WI38 (cell line): ENCODE measurements around the gene PDXK.

Experiments used
- H3K4me3 ChIP-seq: 2 replicates; pipeline ENCODE4 v1.5.1; 2011; ENCODE audit warnings: low read depth, mild to moderate bottlenecking, control low read depth, low read length
- TF ChIP-seq, protein P1 (sequence below): IDR thresholded peaks from 2 replicates; pipeline ENCODE4 v1.5.1; 2012; ENCODE audit warnings: low read depth, mild to moderate bottlenecking, control low read depth, low read length

Gene PDXK

GRCh38 chr21:43778469-43779335, 59.8 kb downstream of the PDXK start:
- no peak overlapping the region for H3K4me3 ChIP-seq
- TF ChIP-seq, protein P1, sequence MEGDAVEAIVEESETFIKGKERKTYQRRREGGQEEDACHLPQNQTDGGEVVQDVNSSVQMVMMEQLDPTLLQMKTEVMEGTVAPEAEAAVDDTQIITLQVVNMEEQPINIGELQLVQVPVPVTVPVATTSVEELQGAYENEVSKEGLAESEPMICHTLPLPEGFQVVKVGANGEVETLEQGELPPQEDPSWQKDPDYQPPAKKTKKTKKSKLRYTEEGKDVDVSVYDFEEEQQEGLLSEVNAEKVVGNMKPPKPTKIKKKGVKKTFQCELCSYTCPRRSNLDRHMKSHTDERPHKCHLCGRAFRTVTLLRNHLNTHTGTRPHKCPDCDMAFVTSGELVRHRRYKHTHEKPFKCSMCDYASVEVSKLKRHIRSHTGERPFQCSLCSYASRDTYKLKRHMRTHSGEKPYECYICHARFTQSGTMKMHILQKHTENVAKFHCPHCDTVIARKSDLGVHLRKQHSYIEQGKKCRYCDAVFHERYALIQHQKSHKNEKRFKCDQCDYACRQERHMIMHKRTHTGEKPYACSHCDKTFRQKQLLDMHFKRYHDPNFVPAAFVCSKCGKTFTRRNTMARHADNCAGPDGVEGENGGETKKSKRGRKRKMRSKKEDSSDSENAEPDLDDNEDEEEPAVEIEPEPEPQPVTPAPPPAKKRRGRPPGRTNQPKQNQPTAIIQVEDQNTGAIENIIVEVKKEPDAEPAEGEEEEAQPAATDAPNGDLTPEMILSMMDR: no peak

DNA sequence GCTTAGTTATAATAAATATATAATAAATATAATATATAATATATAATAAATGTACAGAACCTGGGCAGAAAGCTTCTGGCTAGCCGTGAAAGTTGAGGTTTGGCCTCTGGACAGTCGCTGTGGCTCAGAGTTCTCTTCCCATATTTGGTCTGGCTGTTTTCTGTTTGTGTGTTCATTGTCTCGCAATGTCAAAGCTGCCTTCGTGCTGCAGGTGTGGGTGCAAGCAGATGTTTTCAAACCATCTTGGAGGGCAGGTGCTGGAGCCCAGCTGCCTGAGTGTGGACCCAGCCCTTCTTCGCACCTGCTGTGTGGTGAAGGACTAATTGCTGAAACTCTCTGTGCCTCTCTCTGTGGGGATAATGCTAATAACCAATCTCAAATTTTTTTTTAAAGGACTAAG, 60.7 kb downstream of the PDXK start:
- H3K4me3 ChIP-seq: no peak overlapping the region
- TF ChIP-seq, protein P1: no peak

GRCh38 chr21:43781846-43782245, 62.9 kb downstream of the PDXK start:
- no peak overlapping the region for H3K4me3 ChIP-seq
- TF ChIP-seq, protein P1: no peak

- TF ChIP-seq, protein P1: no peak
- no peak overlapping the region for H3K4me3 ChIP-seq
Observed at GRCh38 chr21:43782431-43783097, 63.6 kb downstream of the PDXK start.

- no peak overlapping the region for H3K4me3 ChIP-seq
- TF ChIP-seq, protein P1: no peak
Observed at GRCh38 chr21:43783098-43783700, 64.3 kb downstream of the PDXK start.

GRCh38 chr21:43785134-43785533, 66.2 kb downstream of the PDXK start:
- H3K4me3 ChIP-seq: no peak overlapping the region
- TF ChIP-seq, protein P1: no peak
